A549 (cell line): ENCODE results near the gene GREB1.

Source experiments
- BHLHE40 ChIP-seq: IDR thresholded peaks from 2 replicates; pipeline ENCODE4 v1.6.1; 2012; ENCODE audit warnings: low read depth, low read length, inconsistent platforms
- CEBPB ChIP-seq, 2 experiments: fragments of >200 bp in 1 of 2; sonication (Bioruptor Twin) in 1 of 2; formaldehyde crosslinking in 1 of 2; IDR thresholded peaks; 2 replicates each; pipeline ENCODE4 v1.6.1; 2012 to 2016
- EP300 ChIP-seq, 2 experiments: fragments of >200 bp; sonication (Bioruptor Twin); formaldehyde crosslinking; IDR thresholded peaks; 2 replicates in 1 of 2; 3 replicates in 1 of 2; pipeline ENCODE4 v1.6.1; 2016 to 2017
- JUN ChIP-seq, 2 experiments: fragments of >200 bp; sonication (Bioruptor Twin); formaldehyde crosslinking; IDR thresholded peaks; 2 replicates in 1 of 2; 3 replicates in 1 of 2; pipeline ENCODE4 v1.6.1; 2016 to 2017
- POLR2A ChIP-seq: IDR thresholded peaks from 2 replicates; pipeline ENCODE4 v1.6.1; 2012; ENCODE audit warnings: mild to moderate bottlenecking, low read length
- POLR2AphosphoS2 ChIP-seq: conservative IDR thresholded peaks from 2 replicates; pipeline ENCODE4 v1.6.1; 2012; ENCODE audit warnings: low read length, improper control_type of control experiment, inconsistent platforms
- RAD21 ChIP-seq, 2 experiments: fragments of >200 bp in 1 of 2; sonication (Bioruptor Twin) in 1 of 2; formaldehyde crosslinking in 1 of 2; IDR thresholded peaks in 1 of 2; conservative IDR thresholded peaks in 1 of 2; 2 replicates in 1 of 2; 3 replicates in 1 of 2; pipeline ENCODE4 v1.6.1; 2012 to 2018; ENCODE audit warnings: inconsistent platforms in 1 of 2
- RCOR1 ChIP-seq: fragments of 150-350 bp; IDR thresholded peaks from 2 replicates; pipeline ENCODE4 v1.6.1; 2014; ENCODE audit warnings: antibody characterized with exemption, low read length, low read depth
- TF ChIP-seq, protein P1 (sequence below): IDR thresholded peaks from 2 replicates; pipeline ENCODE4 v1.6.1; 2012
- TF ChIP-seq, protein P2 (sequence below): fragments of >200 bp; sonication (Bioruptor Twin); formaldehyde crosslinking; IDR thresholded peaks from 3 replicates; pipeline ENCODE4 v1.5.1; 2016
- TF ChIP-seq, protein P3 (sequence below): IDR thresholded peaks from 2 replicates; pipeline ENCODE4 v1.6.1; 2012
- TF ChIP-seq, protein P4 (sequence below): fragments of 450-650 bp; IDR thresholded peaks from 2 replicates; pipeline ENCODE4 v1.6.1; 2014; ENCODE audit warnings: antibody characterized with exemption
- TF ChIP-seq, protein P5 (sequence below): fragments of 150-350 bp; IDR thresholded peaks from 2 replicates; pipeline ENCODE4 v1.6.1; 2014; ENCODE audit warnings: low read depth, mild to moderate bottlenecking, low read length

DNA sequence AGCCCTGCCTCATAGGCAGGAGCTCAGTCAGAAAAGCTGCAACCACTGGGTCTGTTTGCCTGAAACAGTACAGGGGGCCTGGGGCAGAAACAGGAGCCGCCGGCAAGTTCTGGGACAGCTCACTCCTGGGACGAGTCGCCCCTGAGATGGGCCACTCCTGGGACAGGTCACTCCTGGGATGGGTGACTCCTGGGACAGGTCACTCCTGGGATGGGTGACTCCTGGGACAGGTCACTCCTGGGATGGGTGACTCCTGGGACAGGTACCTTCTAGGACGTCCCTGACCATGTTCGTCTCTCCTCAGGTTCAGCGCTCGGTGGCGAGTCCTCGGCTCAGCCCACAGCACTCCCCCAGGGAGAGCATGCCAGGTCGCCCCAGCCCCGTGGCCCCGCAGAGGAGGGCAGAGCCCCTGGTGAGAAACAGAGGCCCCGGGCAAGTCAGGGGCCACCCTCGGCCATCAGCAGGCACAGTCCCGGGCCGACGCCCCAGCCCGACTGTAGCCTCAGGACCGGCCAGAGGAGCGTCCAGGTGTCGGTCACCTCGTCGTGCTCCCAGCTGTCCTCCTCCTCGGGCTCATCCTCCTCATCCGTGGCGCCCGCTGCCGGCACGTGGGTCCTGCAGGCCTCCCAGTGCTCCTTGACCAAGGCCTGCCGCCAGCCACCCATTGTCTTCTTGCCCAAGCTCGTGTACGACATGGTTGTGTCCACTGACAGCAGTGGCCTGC is 84.3 kb downstream of the GREB1 start:
- TF ChIP-seq POLR2A (no peak), RAD21 (conservative IDR thresholded peaks at IDR 0.05 in 1 of 2, IDR thresholded peaks at IDR 0.05 in 1 of 2) (no peak), POLR2AphosphoS2 (no peak), CEBPB (IDR thresholded peaks at IDR 0.05) (no peak), JUN (IDR thresholded peaks at IDR 0.05) (no peak), EP300 (IDR thresholded peaks at IDR 0.05) (no peak), BHLHE40 (no peak), RCOR1 (no peak)
- TF ChIP-seq, protein P1, sequence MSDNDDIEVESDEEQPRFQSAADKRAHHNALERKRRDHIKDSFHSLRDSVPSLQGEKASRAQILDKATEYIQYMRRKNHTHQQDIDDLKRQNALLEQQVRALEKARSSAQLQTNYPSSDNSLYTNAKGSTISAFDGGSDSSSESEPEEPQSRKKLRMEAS: no peak
- TF ChIP-seq, protein P2, sequence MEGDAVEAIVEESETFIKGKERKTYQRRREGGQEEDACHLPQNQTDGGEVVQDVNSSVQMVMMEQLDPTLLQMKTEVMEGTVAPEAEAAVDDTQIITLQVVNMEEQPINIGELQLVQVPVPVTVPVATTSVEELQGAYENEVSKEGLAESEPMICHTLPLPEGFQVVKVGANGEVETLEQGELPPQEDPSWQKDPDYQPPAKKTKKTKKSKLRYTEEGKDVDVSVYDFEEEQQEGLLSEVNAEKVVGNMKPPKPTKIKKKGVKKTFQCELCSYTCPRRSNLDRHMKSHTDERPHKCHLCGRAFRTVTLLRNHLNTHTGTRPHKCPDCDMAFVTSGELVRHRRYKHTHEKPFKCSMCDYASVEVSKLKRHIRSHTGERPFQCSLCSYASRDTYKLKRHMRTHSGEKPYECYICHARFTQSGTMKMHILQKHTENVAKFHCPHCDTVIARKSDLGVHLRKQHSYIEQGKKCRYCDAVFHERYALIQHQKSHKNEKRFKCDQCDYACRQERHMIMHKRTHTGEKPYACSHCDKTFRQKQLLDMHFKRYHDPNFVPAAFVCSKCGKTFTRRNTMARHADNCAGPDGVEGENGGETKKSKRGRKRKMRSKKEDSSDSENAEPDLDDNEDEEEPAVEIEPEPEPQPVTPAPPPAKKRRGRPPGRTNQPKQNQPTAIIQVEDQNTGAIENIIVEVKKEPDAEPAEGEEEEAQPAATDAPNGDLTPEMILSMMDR: no peak
- TF ChIP-seq, protein P3, sequence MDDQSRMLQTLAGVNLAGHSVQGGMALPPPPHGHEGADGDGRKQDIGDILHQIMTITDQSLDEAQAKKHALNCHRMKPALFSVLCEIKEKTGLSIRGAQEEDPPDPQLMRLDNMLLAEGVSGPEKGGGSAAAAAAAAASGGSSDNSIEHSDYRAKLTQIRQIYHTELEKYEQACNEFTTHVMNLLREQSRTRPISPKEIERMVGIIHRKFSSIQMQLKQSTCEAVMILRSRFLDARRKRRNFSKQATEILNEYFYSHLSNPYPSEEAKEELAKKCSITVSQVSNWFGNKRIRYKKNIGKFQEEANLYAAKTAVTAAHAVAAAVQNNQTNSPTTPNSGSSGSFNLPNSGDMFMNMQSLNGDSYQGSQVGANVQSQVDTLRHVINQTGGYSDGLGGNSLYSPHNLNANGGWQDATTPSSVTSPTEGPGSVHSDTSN: no peak
- TF ChIP-seq, protein P4, sequence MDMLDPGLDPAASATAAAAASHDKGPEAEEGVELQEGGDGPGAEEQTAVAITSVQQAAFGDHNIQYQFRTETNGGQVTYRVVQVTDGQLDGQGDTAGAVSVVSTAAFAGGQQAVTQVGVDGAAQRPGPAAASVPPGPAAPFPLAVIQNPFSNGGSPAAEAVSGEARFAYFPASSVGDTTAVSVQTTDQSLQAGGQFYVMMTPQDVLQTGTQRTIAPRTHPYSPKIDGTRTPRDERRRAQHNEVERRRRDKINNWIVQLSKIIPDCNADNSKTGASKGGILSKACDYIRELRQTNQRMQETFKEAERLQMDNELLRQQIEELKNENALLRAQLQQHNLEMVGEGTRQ: no peak
- TF ChIP-seq, protein P5, sequence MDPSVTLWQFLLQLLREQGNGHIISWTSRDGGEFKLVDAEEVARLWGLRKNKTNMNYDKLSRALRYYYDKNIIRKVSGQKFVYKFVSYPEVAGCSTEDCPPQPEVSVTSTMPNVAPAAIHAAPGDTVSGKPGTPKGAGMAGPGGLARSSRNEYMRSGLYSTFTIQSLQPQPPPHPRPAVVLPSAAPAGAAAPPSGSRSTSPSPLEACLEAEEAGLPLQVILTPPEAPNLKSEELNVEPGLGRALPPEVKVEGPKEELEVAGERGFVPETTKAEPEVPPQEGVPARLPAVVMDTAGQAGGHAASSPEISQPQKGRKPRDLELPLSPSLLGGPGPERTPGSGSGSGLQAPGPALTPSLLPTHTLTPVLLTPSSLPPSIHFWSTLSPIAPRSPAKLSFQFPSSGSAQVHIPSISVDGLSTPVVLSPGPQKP: no peak
